Amniotic epithelial cell (primary cell): ENCODE results near the gene KITLG.
"Not testable (repeated sequence)": the region's sequence is repeated elsewhere in the genome, so short reads cannot be mapped to it uniquely, and the experiment has no call there.

ENCODE experiments used
- DNase-seq: peaks from one replicate; pipeline ENCODE4 v3.0.0-alpha.2; 2010; ENCODE audit warnings: low read depth

Gene KITLG, protein sequence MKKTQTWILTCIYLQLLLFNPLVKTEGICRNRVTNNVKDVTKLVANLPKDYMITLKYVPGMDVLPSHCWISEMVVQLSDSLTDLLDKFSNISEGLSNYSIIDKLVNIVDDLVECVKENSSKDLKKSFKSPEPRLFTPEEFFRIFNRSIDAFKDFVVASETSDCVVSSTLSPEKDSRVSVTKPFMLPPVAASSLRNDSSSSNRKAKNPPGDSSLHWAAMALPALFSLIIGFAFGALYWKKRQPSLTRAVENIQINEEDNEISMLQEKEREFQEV

GRCh38 chr12:88580051-88580871, at the start of gene KITLG:
Gene KITLG, minus strand, starts transcription at chr12:88580471. Its CDS starts 193 bp downstream, at chr12:88580278.
- DNase-seq: peak; percentile 79

GRCh38 chr12:88628856-88629509, 48.7 kb upstream of the KITLG start:
- DNase-seq: no peak

DNA sequence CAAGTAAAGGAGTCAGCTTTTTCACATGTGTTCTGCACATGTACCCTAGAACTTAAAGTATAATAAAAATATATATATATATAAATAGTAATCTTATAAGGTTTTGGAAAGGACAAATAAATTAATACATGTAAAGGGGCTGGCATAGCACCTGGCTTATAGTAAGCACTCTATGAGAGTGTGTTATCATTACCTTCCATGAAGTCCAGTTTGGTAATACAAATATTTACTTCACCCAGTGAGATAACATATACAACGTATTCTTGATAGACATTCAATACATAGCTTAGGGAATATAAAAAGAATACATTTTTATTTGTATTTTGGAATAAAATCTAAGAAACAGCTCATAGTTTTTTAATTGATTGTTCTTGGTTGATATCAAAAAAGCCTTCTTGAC, 47.8 kb upstream of the KITLG start:
- DNase-seq: not testable (repeated sequence)

- DNase-seq: peak; percentile 52
Measured at GRCh38 chr12:88627501-88627900, 47.2 kb upstream of the KITLG start.

DNA sequence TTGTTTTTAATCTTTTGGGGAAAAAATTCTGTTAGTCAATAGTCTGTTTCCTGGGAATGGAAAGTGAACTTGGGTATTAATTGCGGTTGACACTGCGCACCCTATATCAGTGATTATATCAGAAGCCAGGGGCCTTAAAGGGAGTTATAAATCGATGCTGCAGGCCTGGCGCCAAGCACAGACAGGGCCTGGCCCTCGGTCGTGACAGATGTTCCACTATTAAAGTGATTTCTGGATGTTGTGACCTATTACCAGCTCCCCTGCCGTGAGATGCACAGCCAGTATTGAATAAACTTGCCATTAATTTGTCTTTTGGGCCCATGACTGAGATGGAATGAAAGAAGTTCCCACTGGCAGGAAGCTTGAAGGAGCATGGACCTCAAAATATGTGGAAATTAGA, 45.1 kb upstream of the KITLG start:
- DNase-seq: no peak

DNA sequence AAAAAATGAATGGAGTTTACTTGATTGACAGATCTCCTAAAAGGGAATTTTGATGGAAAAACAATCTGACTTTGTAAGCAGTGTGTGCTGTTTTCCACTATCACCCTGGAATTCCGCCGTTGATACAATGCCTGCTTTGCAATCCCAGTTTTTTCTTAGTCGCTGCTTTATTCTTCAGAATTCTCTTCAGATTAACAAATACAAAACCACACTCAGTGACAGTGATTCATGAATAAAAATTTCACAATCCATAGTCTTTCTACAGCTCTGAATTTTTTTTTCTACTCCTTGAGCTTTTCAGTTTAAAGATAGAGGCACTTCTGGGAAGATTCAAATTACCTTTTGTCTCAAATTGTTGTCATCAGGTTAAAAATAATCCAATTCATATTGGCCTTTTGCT, 44.6 kb upstream of the KITLG start:
- peak; percentile 88 for DNase-seq

DNA sequence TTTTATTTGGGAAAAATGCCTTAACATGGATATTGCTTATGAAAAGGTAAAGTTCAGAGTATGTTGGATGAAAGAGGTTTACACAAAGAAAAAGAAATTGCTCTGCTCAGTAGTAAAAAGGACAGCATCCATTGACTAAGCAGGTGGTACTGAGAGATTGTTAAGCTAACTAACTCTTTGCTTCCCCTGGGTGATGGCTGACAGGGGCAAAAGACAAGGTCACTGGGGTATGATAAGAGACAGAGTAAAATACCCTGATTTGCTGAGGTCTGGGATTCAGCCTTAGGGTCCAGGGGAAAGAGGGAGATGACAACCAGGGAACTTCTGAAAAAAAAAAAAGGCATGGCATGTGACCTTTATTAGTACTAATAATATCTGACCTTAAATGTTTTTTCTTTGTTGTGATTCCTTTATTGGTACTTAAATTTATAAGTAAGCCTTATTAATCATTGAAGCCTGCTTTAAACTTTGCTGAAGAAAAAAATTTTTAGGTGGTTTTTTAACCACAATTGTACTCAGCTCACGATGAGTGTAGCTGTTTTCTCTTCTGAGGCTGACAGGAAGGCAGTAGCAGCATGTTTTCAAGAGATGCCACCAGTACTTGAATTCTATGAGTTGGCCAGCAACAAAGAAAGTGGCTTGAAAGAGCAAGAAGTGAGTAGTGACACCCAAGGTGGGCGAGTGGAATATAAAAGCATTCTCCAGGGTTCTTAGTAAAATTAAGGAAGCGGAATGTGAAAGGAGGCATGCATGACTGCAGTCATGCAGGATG, 43.7 kb upstream of the KITLG start:
- DNase-seq: peak; percentile 13

- no peak for DNase-seq
Measured at GRCh38 chr12:88617352-88617751, 37.1 kb upstream of the KITLG start.

GRCh38 chr12:88615490-88615889, 35.2 kb upstream of the KITLG start:
- DNase-seq: peak; percentile 15

DNA sequence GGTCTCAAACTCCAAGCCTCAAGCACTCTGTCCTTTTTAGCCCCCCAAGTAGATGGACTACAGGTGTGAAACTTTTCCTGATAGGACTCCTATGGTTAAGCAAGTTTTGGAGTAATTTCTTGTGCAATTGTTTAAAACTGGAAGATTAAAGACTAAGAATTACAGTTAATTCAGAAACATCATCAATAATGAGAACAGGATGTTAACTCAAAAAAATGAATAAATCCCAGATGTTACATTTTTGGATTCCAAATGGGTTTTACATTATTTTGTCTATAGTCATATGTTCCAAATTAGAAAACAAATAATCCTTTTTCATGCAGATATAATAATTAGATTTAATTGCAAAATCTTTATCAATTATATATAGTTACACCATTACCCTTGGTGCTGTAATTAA, 24.4 kb upstream of the KITLG start:
- DNase-seq: no peak

- DNase-seq: peak; percentile 85
Measured at GRCh38 chr12:88600272-88600671, 20.0 kb upstream of the KITLG start.

DNA sequence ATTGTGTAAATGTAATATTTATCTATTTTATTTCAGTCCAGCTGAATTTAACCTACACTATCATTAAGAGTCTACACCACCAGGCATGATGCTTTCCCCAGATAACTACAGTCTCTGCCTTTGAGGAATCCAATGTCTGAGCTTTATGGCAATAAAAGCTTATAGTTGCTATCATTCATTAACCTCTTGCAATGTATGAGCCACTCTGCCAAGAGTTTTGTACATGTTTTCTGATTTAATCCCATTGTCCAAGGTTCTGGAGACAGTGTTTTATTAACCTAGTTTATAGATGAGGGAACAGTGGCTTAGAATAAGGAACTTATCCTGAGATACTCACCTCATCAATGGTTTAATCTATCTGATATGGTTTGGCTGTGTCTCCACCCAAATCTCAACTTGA, 17.1 kb upstream of the KITLG start:
- DNase-seq: no peak

- no peak for DNase-seq
Measured at GRCh38 chr12:88595697-88596096, 15.4 kb upstream of the KITLG start.

DNA sequence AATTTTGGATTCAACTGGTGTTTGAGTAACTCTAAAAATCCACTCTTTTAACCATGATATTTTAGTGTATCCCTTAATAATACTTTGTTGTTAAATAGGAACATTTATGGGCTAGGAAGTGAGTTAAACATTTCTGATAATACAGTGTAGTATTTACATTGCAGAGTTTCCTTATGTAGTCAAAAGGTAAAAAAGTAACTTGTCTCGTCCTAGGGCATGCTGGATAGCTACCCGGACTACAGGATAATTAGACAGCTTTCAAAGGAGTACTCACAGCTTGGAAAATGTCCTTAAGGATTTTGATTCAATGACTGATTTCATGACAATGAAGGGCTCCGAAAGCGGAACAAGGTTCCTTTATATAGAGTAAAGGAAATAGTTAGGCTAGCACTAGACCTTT, 14.5 kb upstream of the KITLG start:
- DNase-seq: no peak

DNA sequence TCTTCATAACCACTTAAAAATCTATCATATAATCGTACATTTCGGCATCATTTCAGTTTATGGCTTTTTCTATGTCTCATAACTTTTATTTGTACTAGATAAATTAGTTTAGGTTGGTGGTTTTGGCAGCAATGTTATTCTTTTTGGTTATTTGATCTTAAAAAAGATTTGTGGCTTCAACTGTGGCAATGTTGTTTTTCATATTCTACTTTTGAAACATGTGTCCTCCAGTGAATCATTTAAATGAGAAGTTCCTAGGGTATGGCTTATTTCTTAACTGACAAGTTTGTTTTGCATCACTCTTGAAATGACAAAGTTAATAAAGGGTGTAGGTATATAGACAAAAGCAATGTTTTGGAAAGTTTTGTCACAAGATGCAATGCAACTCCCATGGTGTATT, 11.1 kb upstream of the KITLG start:
- DNase-seq: peak; percentile 73

- DNase-seq: peak; percentile 91
Measured at GRCh38 chr12:88590851-88591250, 10.6 kb upstream of the KITLG start.

GRCh38 chr12:88585077-88585476, 4.8 kb upstream of the KITLG start:
- DNase-seq: no peak

DNA sequence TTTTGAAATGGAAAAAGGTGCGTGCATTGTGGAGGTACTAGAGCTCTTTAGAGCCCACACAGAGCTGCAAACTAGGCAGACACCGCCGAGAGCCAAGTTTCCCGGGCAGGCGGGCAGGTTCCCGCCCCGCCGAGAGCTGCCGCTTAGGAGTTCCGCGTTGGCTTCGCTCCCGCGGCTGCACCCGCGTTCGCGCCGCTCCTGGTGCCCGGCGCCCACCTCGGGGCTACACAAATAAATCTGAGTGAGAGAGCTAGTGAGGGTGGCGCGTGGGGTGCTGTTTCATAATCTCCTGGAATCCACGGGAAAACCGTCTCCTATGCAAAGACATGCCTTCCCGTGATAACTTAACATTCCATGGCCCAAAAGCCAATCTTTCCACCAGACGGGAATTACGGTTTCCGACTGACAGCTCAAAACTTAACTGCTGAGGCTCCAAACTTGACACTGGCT, 645 bp downstream of the KITLG start:
- no peak for DNase-seq

DNA sequence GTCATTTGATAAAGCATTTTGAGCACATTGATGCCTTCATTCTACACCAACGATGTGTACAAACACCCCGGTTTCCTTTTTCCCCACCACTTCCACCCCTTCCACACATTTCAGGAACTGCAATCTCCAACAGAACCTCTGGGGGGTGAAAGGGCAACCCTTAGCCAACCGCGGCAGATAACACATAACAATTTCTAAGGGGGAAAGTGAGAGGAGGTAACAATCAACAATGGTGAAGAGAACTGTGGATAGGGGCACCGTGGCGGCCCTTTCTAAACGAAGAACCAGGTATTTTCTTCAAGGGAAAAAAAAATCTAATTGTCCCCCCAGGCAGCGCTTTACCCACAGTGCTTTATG, 1.1 kb downstream of the KITLG start:
- no peak for DNase-seq

- no peak for DNase-seq
Measured at GRCh38 chr12:88578276-88579160, 1.8 kb downstream of the KITLG start.

DNA sequence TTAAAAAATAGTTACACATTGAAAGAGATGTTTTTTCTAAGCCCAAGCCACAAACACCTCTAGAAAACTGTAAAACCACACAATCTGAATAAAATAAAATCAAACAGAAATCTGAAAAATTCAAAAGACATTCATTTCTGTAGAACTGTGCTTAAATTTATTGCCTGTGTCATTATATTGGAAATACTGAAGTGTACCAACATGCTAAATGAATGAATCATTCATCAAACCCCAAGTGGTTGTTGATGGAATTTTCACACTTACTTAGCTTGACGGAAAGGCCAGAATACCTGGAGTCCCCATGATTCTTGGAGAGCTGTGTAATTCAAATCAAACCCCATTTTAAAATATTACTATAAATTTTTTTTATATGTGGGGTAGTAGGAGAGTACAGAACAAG, 2.7 kb downstream of the KITLG start:
- no peak for DNase-seq
